Dedifferentiated amniotic fluid mesenchymal stem cell (primary cell): ENCODE results near the gene HTRA3.

ENCODE experiments used
- DNase-seq: peaks from one replicate; pipeline ENCODE4 v3.0.0-alpha.2; 2016; ENCODE audit errors: extremely low spot score

The HTRA3 gene

DNA sequence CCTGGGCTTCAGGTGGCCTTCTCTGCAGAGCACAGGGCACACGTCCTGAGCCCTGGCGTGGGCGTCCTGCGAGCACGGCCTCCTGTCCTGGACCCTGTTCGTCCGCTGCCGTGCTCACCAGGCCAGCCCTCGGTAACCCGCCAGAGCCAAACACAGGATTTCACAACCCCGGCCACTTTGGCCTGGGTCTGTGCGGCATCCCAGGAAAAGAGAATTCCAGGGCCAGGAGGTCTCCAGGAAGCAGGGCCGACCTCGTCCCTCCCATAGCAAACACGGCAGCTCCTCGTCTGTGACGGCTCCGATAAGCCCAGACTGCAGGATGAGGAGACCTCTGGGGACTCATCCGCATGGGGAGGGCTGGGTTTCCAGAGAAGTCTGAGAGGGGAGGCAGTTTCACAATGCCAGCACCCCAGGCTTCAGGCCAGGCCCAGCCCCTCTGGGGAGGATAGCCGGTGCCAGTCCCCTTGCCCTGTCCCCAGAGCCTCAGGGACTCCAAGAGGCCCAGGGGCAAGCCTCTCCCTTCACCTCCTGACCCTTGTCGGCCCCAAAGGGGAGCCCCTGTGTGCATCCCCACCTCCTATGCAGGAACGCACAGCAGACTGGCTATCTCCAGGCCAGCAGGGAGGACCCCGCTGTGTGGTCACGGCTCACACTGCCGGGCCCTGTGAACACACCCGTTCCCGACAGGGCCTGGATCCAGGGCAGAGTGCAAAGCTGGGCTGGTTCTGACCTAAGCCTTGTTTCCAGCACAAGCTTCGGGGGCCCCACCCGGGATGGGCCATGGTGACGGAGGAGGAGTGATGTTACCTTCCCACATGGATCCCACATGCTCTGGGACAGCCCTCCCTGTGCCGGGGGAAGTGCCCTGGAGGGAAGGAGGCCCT is 22.3 kb upstream of the HTRA3 start:
- DNase-seq: no peak

DNA sequence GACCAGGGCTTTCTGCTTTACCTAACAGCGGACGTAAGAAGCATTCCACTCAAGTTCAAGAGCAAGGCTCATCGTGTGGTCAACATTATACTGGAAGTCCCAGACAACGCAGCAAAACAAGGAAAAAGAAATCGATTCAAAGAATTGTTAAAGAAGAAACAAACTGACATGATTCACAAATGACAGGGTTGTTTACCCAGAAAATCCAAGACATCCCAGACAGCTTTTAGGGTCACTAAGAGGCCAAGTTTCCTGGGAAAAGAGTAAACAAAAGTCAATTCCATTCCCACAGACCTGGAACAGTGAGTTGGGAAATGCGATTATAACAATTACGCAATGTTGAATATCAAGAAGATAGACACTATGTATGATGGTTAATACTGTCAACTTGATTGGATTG is 21.5 kb upstream of the HTRA3 start:
- DNase-seq: no peak

DNA sequence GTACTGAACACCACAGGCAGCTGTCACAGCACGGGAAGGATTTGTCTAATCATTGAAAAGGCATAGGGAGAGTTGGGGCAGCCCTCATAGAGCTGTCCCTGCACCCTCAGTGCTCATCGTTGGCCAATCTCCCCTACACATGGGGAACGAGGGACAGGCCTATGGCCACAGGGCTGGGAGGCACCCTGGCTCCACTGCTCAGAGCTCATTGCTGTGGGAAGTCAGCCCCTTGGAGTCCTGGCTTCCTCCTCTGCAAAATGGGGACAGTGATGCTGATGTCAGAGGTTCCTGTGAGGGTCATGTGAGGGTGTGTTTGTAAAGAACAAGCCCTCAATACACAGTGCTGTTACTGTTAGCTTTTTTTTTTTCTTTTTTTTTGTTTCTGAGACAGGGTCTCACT is 19.3 kb upstream of the HTRA3 start:
- no peak for DNase-seq

DNA sequence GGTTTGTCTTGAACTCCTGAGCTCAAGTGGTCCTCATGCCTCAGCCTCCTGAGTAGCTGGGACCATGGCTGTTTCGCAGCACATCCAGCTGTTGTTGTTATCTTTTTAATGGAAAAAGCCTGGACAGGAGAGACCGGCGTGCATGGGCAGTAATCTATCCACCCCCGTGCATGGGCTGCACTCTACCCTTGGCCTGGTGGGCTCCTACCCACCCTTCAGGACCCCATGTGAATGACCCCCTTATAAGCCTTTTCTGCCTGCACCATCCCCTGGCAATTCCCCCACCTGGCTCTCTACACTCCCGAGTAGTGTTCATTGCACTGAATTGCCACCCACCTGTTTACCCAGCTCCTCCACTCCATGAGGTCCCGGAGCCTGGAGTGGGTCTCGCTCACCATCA is 18.9 kb upstream of the HTRA3 start:
- DNase-seq: no peak

DNA sequence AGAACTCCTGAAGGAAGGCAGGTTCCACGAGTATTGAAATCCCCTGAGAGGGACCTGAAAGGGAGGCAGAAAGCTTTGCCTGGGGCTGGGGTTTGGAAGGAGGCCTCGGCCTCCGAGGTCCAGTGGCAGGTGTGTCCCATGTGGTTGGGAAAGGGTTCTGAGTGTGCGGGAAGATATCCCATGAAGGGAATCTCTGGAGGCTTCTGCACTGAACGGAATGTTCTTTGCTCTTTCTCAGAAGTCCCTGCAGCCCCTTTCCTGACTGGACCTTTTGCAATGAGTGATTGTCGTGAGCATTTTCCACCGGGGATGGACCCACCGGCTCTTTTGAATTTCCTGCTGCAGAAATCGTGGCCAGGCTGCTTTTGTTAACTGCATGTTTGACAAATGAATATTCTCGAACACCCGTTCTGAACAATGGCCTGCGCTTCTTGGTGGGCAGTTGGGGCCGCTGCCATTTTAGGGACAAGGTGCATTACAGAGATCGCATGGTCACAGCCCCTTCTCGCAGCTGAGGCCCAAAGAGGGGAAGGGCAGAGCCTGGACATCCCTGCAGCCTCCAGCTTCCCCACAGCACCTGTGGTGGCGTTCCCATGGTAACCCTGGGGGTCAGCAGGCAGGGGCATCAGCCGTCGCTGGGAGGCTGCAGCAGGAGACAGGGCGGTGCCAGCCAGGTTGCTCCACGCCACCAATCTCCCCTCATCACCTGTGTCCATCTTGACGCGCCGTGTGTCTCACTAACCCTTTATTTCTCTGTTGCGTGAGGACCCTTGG is 18.3 kb upstream of the HTRA3 start:
- no peak for DNase-seq

DNA sequence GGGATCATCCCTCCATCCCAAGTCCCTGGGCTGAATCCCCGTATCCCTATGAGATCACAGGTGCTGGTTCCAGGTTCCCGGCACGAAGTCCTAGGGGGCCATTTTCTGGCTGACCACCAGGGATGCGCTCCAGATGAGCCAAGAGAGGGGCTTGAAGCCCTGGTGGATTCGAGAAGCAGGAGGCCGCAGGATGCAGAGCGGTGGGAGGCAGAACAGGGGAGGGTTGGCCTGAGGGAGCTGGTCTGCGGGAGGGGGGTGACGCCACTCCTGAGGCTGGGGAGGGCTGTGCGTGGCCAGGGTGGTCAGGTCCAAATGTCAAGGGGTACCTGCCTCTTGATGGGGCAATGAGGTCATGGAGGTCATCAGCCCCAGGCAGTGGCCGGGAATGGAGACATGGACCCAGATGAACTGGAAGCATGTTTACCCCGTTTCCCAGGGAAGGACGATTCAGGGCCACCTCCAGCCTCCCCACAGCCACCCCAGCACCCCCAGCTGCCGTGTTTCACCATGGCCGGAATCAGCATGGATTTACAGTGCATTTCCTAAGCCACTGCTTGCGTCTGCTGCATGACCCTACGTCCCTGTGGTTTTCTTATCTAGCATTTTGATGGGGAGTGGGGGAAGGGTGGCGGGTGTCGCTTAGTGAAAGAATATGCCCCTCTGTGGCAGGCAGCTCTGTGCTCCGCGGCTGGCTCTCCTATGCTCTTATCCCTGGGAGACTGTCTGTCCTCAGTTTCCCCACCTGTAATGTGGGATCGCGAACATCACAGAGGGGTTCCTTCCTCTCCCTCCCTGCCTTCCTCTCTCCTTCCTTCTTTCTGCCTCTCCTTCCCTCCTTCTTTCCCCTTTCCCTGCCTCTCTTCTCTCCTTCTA is 17.0 kb upstream of the HTRA3 start:
- no peak for DNase-seq

DNA sequence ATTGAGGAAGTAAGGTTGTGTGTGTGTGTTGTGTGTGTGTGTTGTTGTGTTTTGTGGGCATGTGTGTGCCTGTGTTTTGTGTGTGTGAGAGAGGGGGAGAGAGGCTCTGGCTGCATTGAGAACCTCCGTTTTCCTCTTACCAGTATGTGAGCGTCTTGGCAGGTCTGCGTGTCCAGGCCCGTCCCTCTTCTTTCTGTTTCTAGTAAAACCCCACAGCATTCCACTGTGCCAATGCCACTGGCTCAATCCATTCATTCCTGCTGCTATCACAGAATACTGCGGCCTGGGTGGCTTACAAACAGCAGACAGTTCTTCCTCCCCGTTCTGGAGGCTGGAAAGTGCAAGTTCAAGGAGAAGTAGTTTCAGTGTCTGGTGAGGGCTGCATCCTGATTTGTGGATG is 15.5 kb upstream of the HTRA3 start:
- no peak for DNase-seq

DNA sequence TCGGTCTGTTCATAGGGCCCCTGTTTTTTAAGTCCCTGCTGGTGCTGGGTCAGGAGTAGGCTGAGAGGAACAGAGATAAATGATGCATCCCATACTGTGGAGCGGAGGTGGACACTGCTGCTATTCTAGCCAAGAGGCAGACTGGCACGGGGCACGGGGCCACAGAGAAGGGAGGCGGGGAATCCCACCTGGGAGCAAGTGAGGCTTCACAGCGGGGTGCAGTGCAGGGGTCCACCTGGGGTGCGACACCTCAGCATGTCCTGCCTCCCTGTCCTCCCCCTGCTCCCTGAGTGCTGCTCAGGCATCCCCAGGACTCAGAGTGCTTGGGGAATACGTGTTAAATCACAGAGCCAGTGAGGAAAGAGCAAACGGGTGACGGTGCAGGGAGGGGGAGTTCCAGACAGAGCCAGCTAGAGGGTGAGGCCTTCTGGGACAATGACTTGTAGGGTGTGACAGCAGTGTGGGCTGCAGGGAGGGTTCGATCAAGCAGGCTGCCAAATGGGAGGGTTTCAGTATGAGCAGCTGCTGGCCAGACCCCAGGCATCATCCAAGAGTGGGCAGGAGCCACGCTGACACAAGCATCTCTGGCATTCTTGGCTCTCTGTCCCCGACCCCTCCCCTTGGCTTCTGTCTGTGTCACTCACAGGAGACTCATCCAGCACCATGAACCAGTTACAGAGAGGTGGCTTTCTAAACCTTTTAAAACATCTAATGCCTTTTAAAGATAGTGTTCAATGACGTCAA is 13.7 kb upstream of the HTRA3 start:
- DNase-seq: peak; percentile 52

DNA sequence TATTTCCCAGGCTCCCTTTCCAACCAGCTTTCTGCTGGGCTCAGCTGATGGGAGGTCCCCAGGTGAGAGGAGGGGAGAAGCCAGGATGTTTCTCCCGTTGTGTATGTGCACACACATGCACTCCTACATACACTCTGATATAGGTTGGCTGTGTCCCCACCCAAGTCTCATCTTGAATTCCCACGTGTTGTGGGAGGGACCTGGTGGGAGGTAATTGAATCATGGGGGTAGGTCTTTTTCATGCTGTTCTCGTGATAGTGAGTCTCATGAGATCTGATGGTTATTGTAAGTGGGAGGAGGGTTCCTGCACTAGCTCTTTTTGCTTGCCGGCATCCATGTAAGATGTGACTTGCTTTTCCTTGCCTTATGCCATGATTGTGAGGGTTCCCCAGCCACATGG is 11.7 kb upstream of the HTRA3 start:
- DNase-seq: no peak

DNA sequence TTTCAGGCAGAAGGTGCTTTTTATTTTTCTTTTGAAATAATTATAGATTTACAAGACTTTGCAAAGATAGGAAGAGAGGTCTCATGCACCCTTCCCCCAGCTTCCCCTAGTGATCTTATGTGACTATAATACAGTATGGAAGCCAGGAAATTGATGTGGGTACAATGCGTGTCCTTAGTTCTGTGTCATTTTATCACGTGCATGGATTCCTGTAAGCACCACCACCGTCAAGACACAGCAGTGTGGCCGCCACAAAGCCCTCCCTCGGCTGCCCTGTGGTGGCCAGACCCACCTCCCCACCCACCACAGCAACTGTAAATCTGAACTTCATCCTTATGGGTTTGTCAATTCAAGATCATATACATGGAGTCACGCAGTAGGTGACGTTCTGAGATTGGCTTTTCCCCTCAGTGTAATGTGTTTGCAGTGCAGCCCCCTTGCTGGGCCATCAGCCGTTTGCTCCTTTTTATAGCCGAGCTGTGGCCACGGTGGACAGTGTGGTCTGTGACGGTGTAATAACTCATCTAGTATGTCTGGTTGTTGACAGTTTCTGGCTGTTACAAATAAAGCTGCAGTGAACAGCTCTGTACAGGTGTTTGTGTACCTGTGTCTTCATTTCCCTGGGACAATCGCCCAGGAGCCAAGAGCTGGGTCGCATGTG is 10.9 kb upstream of the HTRA3 start:
- DNase-seq: no peak

DNA sequence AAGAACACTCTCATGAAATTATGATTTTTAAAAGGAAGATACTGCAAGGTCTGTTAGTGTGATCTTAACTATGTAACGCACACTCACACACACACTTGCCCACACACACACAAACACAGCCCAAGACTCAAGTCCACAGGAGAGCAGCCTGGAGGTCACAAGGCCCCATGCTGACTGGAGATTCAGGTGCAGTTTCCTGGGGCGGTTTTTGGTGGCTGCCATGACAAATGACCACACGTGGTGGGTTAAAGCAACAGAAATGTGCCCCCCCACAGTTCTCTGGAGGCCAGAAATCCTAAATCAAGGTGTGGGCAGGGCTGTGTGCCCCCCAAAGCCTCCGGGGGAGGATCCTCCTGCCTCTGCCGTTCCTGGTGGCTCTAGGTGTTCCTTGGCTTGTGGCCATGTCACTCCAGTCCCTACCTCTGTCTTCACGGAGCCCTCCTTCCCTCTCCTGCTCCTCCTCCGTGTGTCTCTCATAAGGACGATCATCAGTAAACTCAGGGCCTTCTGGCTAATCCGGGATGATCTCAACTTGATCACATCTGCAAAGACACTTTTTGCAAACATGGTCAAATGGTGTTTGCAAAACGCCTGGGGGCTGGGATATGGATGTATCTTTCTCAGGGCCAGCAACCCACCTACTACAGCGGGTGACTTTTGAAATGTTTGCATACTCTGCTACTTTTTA is 9.7 kb upstream of the HTRA3 start:
- DNase-seq: no peak

DNA sequence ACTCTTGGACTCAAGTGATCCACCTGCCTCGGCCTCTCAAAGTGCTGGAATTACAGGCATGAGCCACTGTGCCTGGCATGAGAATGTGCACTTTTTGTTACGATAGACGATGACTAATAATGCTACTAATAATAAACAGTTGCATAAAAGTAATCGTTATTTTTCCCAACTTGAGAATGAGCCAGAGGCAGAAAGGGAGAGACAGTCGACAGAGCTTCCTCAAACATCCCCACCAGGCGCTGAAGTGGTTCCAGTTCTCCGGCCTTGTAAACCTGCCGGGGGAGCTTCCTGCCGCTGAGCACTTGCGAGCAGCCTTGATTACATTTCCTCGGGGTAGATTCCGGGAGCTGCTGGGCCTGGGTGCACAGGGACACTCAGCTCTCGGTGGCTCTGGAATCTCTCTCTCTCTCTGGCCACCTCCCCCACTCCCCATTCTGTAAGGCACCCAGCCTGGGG is 8.9 kb upstream of the HTRA3 start:
- DNase-seq: no peak

DNA sequence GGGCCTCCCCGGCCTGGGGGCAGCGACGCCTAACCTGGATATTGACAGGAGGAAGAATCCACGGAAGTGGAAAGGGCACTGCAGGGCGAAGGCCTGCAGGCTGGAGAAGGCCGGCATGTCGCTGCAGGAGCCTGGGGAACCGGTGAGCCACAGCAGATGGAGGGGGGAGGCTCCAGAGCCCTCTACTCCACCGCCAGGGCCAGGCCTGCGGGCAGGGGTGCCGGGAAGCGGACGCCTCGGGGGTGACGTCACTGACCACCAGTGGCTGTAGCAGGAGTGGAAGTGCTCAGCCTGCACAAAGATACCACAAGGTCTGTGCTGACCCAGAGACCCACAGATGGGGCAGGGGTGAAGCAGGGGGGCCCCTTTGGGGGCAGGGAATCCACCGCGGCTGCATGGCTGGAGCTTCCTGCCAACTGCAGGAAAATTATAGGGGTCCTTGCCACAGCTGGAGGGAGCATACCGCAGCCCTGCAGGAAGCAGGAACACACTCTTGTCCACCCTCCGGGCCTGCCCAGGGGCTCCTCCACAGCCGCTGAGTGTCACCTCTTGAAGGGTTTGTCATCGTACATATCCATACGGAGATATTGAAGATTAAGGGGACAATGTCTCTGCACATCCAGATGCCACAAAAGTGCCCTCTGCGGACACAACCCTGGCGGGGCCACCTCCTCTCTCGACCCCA is 7.6 kb upstream of the HTRA3 start:
- no peak for DNase-seq

DNA sequence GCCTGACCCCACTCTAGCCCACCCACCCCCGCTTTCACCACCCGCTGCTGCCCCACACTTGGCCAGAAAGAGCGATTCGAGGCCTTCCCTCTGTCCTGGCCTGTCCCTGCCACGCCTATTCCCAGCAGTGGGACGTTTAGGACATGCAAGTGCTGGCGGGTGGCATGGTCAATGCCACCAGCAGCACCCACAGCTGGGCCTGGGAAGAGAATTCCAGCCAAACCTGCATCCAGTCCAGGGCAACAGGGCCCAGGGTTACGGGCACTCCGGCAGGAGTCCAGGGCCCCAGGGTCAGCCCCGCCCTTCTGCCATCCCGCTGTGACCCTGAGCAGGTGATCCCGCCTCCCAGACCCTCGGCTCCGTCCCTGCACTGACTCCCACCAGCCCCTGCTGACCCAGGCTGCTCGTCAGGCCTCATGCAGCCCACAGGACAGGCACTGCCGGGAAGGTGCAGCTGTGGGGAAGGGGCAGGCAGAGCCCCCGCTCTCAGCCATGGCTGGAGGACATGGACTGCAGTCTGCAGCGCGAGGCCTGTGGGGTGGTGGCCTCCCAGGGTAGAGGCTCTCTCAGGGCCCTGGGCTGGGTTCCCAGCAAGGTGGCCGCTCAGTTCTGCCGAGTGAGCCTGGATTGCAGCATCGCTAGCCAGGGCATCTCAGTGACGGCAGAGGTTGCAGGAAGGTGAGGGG is 6.8 kb upstream of the HTRA3 start:
- DNase-seq: no peak

DNA sequence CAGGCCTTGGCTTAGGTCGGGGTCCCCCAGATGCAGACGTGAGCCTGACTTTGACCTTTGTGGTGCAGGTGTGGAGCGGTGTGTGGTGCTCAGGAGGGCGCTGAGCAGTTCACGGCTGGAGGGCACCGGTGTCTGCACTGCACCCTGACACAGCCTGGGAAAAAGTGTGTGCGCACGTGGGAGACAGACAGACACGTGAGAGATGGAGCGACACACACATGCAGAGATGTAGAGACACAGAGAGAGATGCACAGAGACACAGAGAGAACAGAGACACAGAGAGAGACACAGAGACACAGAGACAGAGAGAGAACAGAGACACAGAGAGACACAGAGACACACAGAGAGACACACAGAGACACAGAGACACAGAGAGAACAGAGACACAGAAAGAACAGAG is 6.2 kb upstream of the HTRA3 start:
- no peak for DNase-seq

DNA sequence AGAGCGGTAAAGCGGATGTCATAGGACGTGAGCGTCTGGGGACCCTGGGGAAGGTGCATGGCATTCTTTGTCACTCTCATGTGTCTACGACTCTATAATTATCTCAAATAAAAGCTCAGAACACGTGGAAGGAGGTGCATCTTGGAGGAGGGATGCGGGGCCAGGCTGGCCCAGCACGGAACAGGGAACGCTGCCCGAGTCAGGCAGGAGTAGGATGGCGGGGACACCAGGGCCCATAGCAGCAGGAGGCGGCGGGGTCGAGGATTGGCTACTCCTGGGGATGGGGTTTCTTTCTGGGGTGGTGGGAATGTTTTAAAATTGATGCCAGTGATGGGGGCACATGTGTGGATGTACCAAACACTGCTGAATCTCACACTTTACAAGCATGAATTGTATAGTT is 5.4 kb upstream of the HTRA3 start:
- DNase-seq: no peak

DNA sequence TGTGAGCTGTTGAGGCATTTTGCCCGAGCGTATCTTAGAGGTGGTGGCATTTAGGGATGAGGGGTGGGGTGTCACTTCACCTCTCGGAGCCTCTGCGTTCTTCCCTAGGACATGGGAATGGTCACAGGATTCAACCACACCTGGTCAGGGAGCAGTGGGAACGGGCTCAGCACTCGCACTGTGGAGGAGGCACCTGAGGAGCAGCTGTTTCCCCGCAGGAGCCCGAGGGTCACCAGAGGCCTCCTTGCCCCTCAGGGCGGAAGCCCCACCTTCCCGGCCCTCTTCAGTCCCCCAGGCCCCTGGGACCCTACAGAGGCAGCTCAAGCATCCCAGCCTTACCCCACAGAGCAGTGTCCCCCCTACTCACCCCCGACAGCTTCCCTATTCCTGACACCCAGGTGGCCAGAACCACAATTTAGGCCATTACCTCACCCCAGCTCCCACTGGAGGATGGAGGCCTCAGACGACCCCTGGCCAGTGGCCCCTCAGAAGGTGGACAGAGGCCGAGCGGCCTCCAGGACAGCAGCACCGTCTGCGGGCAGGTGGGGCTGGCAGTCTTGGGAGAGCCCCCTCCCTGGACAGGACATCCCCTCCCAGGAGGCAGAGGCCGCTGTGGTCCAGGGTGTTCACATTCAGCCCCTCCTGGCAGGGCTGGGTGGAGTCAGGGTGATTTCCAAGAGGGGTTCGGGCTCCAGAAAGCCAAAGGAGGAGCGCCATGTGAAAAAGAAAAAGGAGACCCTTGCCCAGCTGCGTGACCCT is 4.2 kb upstream of the HTRA3 start:
- no peak for DNase-seq

DNA sequence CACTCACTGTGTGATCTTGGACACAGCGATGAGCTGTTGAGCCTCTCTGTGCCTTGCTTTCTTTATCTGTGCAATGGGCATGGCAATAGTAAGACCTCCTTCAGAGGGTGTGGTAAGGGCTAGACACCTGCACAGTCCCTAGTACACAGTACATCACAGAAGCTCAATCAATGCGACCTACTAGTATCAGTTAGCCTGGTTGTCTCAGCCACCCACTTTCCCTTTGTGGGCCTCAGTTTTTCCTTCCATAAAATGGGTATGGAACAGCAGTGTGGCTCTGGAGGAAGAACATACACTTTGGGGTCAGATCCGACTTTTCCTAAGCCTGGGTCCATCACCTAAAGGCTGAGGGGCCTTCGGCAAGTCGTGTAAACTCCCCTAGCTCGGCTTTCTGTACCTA is 3.5 kb upstream of the HTRA3 start:
- no peak for DNase-seq
